HG03558 (cell line): Measurements from ENCODE around the gene TRAF3IP1.

Source experiments
- ATAC-seq: cut with Tn5 transposase; IDR thresholded peaks from one replicate; pipeline ENCODE4 v1.9.1; 2021; ENCODE audit warnings: moderate number of reproducible peaks; ENCODE audit not compliant: unreplicated experiment; ENCODE audit errors: extremely low read depth

TRAF3IP1 gene

DNA sequence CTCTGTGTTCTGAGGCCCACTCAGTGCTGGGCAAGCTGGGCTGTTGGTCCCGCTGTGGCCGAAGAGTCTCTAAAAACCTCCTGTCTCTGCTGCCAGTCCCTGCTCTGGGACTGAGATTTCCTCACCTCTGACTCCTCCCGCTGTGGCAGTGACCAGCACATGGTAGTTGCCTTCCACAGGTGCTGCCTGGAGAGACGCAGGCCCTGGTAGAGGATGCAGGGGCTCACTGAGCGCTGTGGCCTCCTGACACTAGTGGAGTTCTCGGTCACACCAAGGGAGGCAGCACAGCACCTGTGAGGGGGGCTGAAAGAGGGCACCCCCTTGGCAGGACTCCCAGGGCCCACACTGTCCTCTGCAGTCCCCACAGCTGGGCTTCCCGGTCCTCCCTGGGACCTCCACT, 102.6 kb downstream of the TRAF3IP1 start:
- ATAC-seq, result no peak

- no peak for ATAC-seq
Observed at GRCh38 chr2:238423561-238424312, 103.4 kb downstream of the TRAF3IP1 start.

DNA sequence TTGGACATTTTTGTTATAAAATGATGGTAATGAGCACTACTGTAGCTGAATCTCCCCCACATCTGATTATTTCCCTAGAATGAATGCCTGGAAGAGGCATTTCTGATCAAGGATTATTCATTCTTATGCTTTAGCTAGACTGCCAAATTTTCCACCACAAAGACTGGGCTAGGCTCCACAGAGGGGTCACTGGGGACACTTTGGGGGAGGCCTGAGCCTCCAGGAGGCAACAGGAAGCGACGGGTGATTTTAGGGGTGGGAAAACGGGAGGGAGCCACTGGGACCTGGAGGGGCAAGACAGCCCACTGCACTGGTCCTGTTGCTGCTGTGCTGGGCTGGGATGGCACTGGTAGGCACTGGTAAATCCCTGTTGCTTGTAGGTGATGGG, 104.0 kb downstream of the TRAF3IP1 start:
- no peak for ATAC-seq

GRCh38 chr2:238425505-238425978, 105.2 kb downstream of the TRAF3IP1 start:
- no peak for ATAC-seq

DNA sequence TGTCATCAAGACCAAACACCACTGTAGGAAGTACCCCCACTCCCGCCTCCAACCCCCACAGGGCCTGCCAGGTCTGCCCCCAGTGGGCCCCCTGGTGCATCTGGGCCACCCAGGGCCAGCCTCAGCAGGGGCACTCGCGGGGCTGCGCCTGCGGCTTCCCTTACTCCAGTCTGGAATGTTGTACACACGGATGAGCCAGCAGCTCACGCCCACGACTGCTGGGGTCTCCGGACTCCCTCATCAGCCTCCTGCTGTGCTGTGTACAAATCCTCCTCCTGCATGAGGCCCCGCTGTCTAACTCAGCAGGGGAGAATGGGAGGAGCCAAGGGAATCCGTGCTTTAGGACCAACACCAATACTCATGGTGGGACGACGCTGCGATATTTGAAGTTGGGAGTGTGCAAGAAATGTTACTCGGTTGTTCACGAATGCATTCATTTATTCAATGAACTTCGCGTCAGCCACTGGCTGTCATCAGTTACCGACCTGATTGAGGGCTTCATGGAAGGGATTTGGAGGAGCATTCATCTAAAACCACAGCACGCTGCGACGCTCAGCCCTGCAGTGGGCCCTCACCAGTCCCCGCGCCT, 105.8 kb downstream of the TRAF3IP1 start:
- ATAC-seq, result no peak

GRCh38 chr2:238426568-238427434, 106.5 kb downstream of the TRAF3IP1 start, which contains the start of gene ASB1:
ASB1 (plus strand) TSS chr2:238426927; CDS start chr2:238427071, 144 bp downstream.
- peak; percentile 53 for ATAC-seq

GRCh38 chr2:238427435-238428162, 107.3 kb downstream of the TRAF3IP1 start:
- ATAC-seq, result no peak

GRCh38 chr2:238428866-238429265, 108.5 kb downstream of the TRAF3IP1 start:
- ATAC-seq, result no peak

- no peak for ATAC-seq
Observed at GRCh38 chr2:238430781-238431180, 110.5 kb downstream of the TRAF3IP1 start.

GRCh38 chr2:238431456-238431855, 111.1 kb downstream of the TRAF3IP1 start:
- ATAC-seq, result no peak

- no peak for ATAC-seq
Observed at GRCh38 chr2:238433300-238433915, 113.1 kb downstream of the TRAF3IP1 start.

DNA sequence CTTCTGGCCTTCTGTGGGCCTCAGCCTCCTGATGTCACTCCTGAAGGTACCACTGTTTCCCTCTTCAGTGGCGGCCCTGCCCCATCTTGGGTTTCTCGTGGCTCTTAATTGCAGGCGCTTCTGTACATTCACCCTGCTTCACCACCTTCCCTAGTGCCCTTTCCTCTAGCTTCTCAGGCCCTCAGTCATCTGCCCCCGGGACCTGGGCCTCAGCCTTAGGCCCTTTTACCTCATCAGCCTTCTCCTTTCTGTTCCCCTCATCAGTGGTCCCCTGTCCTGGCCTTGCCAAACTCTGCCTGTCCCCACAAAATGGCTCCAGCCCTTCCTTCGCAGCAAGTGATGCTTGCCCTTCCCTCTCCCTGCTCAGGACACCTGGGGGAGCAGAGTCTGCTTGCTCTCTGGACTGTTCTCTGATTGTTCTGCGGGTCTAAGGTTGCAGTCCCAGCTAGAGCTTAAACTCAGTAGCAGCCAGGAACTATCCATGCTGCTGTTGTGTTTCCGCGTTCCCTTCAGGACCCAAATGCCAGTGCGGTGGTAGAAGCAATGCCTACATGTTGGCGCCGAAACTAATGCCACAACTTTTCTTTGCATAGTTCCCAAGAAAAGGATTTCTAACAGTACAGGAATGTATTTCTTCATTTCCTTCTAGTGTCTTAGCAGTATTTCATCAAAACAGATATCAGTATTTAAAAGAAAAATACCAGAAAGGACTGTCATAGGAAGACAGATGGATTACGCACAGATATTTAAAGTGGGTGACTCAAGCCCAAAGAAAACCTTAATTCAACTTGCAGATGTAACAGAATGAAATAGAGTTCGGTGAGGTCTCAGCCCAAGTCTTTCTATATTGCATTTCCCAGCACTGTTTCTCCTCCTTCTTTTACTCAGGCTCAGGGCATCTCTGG, 113.9 kb downstream of the TRAF3IP1 start:
- ATAC-seq, result no peak

DNA sequence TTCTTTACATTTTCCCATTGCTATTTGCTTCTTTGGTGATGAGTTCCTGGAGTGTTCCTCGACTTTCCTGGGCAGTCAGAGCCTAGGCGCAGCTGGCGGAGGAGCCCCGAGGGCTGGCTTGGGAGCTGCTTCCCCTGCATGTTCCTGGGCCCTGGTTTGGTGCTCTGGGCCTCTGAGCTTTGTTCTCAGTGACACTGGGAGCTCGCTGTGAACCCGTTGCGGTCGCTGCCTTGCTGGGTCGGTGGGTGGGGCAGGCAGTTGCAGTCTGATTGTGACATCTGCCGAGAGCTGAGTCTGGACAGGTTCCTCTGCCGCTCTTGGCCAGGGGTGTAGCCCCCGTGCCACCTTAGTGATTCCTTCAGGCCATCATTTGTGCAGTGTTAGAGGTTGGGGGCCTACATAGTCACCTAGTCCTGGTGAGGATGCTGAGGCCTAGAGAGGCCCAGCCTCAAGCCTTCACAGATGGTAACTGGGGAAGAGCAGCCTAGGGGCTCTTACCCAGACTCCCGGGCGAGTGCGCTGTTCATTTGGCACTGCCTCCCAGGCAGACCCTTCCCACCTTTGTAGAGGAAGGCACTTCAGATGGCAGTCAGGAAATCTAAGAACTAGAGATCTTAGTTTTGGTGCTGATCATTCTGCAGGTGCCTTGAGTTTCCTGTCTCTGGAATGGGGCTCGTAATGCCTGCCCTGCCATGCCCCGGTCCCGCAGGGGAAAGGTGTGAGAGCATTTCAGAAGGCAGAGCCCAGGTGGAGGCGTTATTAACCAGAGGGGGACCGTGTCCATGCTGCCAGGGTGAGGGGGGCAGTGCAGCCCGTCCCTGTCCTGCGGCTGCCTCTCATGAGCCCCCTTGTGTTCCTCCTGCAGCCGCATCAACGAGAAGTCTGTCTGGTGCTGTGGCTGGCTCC, 114.8 kb downstream of the TRAF3IP1 start:
- ATAC-seq, result no peak

DNA sequence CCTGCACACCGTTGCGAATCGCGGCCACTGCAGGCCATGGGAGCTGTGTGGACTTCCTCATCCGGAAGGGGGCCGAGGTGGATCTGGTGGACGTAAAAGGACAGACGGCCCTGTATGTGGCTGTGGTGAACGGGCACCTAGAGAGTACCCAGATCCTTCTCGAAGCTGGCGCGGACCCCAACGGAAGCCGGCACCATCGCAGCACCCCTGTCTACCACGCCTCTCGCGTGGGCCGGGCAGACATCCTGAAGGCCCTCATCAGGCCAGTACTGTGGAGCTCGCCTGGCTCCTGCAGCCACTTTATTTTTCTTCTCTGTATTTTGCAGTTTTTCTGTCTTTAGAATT, 115.4 kb downstream of the TRAF3IP1 start:
- ATAC-seq, result no peak

DNA sequence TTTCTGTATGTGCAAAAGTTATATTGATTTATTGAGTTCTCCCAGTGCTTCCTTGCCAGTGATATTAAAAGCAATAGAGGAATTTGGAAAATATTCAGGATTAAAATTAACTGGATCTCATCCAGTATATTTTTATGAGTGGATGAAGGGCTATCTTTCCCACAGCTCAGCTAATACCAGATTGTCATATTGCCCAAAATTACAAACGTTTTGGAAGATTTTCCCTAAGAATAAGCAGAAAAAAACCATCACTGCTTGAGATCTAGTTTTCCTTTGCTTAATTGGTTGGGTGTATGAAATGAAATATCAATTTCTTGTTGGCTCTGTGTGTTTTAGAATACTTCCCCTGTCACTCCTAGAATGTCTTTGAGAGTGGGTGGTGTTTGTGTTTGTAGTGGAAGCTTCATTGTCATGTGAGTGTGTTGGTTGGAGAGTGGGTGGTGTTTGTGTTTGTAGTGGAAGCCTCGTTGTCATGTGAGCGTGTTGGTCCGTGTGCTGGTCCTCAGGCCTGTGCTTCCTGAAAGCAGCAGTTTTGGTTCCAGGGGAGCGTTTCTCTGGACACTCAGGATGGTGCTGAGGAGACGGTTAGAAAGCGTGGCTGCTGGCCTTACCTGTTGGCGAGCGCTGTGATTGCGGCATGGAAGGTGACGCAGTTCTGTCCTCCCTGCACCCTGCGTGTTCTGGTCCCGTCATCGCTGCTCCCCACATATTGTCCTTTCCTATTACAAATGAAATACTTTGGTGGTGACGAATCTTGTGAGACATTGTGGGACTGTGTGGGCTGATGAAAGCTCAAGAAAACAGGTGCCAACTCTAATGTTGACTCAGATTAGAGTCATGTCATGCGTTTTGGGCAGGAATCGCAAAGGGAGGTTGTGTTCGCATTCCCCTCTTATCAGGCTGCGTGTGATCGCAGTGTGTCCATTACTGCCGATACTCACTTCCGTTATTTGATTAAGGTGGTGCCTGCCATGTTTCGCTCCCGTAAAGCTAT, 118.8 kb downstream of the TRAF3IP1 start:
- no peak for ATAC-seq

DNA sequence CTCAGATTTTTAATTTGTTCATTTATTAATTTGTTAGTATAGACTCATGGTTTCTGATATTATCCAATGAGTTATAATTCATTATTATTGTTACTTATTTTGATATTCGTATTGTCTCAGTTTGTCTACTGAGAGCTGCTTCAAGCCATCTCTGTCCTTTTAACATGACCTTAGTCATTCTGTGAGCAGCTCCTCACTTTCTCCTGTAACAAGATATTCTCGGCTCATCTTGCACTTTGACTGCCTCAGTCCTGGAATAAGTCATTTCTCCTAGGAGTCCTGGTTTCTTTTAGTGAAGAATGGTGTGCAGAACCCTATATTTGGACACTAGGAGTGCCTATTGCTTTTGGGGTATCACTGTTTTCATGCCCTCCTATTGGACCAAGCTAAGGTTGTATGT, 119.6 kb downstream of the TRAF3IP1 start:
- ATAC-seq, result no peak

GRCh38 chr2:238440331-238440730, 120.0 kb downstream of the TRAF3IP1 start:
- no peak for ATAC-seq
